Smooth muscle cell (in vitro differentiated cells): ENCODE measurements around the gene ENPP7. TPM values are rescaled to one million over a fixed set of nuclear protein-coding genes. Genes with fewer than 3 reads are reported as not detected.

ENCODE experiments used
- DNase-seq: peaks from one replicate; lab custom pipeline; 2025; ENCODE audit not compliant: unreplicated experiment; lab: John Stamatoyannopoulos, UW
- H2AFZ ChIP-seq: fragments of 200-600 bp; sonication (generic); 2 replicates; pipeline ENCODE4 v1.6.0; 2016; ENCODE audit warnings: antibody characterized with exemption, low read depth, mild to moderate bottlenecking
- H3F3A ChIP-seq: fragments of 200-600 bp; sonication (generic); 2 replicates; pipeline ENCODE4 v1.6.0; 2017; ENCODE audit warnings: antibody characterized with exemption, low read depth
- H3K27ac ChIP-seq: fragments of 200-600 bp; sonication (generic); 2 replicates; pipeline ENCODE4 v1.5.1; 2016; ENCODE audit warnings: low read depth, mild to moderate bottlenecking
- H3K27me3 ChIP-seq: fragments of 200-600 bp; sonication (generic); 2 replicates; pipeline ENCODE4 v1.6.1; 2016; ENCODE audit warnings: low read depth, mild to moderate bottlenecking
- H3K36me3 ChIP-seq: fragments of 200-600 bp; sonication (generic); 2 replicates; pipeline ENCODE4 v1.5.1; 2016; ENCODE audit warnings: low read depth
- H3K4me1 ChIP-seq: fragments of 200-600 bp; sonication (generic); 2 replicates; pipeline ENCODE4 v1.5.1; 2016; ENCODE audit warnings: low read depth
- H3K4me2 ChIP-seq: fragments of 200-600 bp; sonication (generic); 2 replicates; pipeline ENCODE4 v1.6.0; 2016; ENCODE audit warnings: mild to moderate bottlenecking
- H3K4me3 ChIP-seq: fragments of 200-600 bp; sonication (generic); 2 replicates; pipeline ENCODE4 v1.5.1; 2016; ENCODE audit warnings: mild to moderate bottlenecking
- H3K79me2 ChIP-seq: fragments of 200-600 bp; sonication (generic); 2 replicates; pipeline ENCODE4 v1.6.0; 2016; ENCODE audit warnings: low read depth, mild to moderate bottlenecking
- H3K9ac ChIP-seq: fragments of 200-600 bp; sonication (generic); 2 replicates; pipeline ENCODE4 v1.6.0; 2016; ENCODE audit warnings: low read depth
- H3K9me3 ChIP-seq: fragments of 200-600 bp; sonication (generic); replicated peaks from 2 replicates; pipeline ENCODE4 v1.5.1; 2016; ENCODE audit warnings: low read depth
- H4K20me1 ChIP-seq: fragments of 200-600 bp; sonication (generic); 2 replicates; pipeline ENCODE4 v1.6.0; 2016; ENCODE audit warnings: low read depth
- WGBS: methylation state at CpG from one replicate; pipeline ENCODE4 v1.1.7; 2016; ENCODE audit warnings: low lambda C conversion rate; 5-methylcytosine and 5-hydroxymethylcytosine counted together
- polyA plus RNA-seq: library from polyadenylated mRNA; unstranded; fragments of >200 nt; fragmentation: Nextera tagmentation; extraction: Ambion mirVana; gene quantifications from 2 replicates; pipeline ENCODE4 v1.2.1, GENCODE V29; 2016
- total RNA-seq: library from RNA; depleted of rRNA; stranded (reverse); fragments of >200 nt; gene quantifications from 2 replicates; pipeline ENCODE4 v1.2.3, GENCODE V29; 2014
- TF ChIP-seq, protein P1 (sequence below): fragments of 200-600 bp; sonication (generic); IDR thresholded peaks from 2 replicates; pipeline ENCODE4 v1.5.1; 2017; ENCODE audit warnings: borderline replicate concordance, mild to moderate bottlenecking, antibody characterized with exemption; ENCODE audit not compliant: insufficient read depth, poor library complexity, severe bottlenecking

ENPP7 gene
- total and polyA plus RNA-seq, 2 experiments from 2014 or later = not detected

DNA sequence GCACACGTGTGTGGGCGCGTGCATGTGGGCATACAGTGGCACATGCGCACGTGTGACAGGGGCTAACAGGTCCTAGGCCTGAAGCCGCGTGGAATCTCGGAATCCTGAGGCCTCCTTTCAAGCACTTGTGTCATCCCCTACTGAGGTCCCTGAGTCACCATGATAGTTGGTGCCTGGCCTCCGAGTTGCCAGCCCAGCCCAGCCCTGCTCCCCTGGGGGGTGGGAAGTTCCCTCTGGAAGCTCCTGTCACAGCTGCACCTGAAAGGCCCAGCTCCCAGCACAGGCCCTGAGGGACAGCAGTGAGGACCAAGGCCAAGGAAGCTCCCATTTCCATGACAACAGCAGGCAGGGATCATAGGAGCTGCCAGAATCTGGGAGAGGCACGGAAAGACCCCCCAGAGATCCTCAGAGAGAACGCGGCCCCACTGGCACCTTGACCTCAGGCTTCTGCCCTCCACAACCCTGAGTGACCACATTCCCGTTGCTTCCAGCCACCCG is 35.4 kb upstream of the ENPP7 start:
- Histone ChIP-seq H3F3A (no peaks in the 10 kb centered on the region), H3K27ac (no peak overlapping the region), H3K9ac (no peak overlapping the region), H2AFZ (no peak overlapping the region), H3K27me3 (no peaks in the 10 kb centered on the region), H3K4me3 (no peak overlapping the region), H3K4me2 (peak overlapping the region; percentile 59), H4K20me1 (no peaks in the 10 kb centered on the region), H3K9me3 (no peaks in the 10 kb centered on the region), H3K4me1 (peaks cover 5% of the 10 kb centered on the region), H3K79me2 (no peaks in the 10 kb centered on the region), H3K36me3 (no peaks in the 10 kb centered on the region)
- TF ChIP-seq, protein P1, sequence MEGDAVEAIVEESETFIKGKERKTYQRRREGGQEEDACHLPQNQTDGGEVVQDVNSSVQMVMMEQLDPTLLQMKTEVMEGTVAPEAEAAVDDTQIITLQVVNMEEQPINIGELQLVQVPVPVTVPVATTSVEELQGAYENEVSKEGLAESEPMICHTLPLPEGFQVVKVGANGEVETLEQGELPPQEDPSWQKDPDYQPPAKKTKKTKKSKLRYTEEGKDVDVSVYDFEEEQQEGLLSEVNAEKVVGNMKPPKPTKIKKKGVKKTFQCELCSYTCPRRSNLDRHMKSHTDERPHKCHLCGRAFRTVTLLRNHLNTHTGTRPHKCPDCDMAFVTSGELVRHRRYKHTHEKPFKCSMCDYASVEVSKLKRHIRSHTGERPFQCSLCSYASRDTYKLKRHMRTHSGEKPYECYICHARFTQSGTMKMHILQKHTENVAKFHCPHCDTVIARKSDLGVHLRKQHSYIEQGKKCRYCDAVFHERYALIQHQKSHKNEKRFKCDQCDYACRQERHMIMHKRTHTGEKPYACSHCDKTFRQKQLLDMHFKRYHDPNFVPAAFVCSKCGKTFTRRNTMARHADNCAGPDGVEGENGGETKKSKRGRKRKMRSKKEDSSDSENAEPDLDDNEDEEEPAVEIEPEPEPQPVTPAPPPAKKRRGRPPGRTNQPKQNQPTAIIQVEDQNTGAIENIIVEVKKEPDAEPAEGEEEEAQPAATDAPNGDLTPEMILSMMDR = no peak
- no peak for DNase-seq
- 76% methylated on average over 14 of the region's 14 CpGs for WGBS

DNA sequence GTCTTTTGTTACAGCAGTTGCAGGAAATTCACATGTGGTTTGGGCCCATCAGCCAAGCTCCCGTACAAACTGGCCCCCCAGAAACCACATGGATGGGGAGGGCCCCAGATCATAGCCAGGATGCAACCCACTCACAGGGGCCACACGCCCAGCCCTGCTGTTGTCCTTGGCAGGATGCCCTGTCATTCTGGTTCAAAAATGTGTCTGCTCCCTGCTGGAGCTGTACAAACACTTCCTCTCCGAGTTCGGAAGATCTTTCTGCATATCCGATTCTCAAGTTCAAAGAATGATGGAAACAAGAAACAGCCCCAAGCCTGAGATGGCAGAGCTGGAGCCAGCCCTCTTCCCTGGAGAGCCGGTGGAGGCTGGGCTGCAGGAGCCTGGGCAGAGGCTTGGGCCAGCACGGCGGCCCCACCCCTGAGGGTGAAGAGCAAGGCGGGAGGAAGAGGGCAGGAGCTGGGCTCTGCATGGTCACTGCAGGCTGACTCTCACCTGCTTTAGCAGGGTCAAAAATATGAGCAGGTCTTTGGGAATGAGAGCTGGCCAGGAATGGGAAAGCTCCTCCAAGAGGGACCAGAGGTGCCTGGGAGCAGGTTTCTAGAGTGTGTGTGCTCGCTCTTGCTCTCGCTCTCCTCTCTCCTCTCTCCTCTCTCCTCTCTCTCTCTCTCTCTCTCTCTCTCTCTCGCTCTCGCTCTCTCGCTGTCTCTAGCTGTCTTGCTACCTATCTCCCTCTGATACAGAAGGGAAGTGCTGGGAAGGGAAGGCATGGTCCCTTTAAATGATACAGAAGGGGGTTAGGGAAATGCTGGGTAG is 34.7 kb upstream of the ENPP7 start:
- H3K4me3 ChIP-seq = no peak overlapping the region
- H3K9ac ChIP-seq = no peak overlapping the region
- peaks cover 5% of the 10 kb centered on the region for H3K4me1 ChIP-seq
- H3K36me3 ChIP-seq = no peaks in the 10 kb centered on the region
- H3F3A ChIP-seq = no peaks in the 10 kb centered on the region
- H3K27ac ChIP-seq = no peak overlapping the region
- H3K79me2 ChIP-seq = no peaks in the 10 kb centered on the region
- TF ChIP-seq, protein P1 = no peak
- peak overlapping the region; percentile 59 for H3K4me2 ChIP-seq
- no peak for DNase-seq
- WGBS = 53% methylated on average over 14 of the region's 14 CpGs
- H4K20me1 ChIP-seq = no peaks in the 10 kb centered on the region
- no peaks in the 10 kb centered on the region for H3K27me3 ChIP-seq
- H2AFZ ChIP-seq = peak overlapping the region; percentile 73
- no peaks in the 10 kb centered on the region for H3K9me3 ChIP-seq

- H2AFZ ChIP-seq = no peak overlapping the region
- no peak overlapping the region for H3K27ac ChIP-seq
- H3K4me3 ChIP-seq = no peak overlapping the region
- no peak overlapping the region for H3K4me2 ChIP-seq
- DNase-seq = no peak
- TF ChIP-seq, protein P1 = no peak
- WGBS = 88% methylated on average over 17 of the region's 17 CpGs
- no peaks in the 10 kb centered on the region for H3K9me3 ChIP-seq
- H3K27me3 ChIP-seq = no peaks in the 10 kb centered on the region
- H3F3A ChIP-seq = no peaks in the 10 kb centered on the region
- H3K79me2 ChIP-seq = no peaks in the 10 kb centered on the region
- H3K9ac ChIP-seq = no peak overlapping the region
- H3K4me1 ChIP-seq = peaks cover 5% of the 10 kb centered on the region
- no peaks in the 10 kb centered on the region for H3K36me3 ChIP-seq
- H4K20me1 ChIP-seq = no peaks in the 10 kb centered on the region
These were observed 34.1 kb upstream of the ENPP7 start for GRCh38 chr17:79696610-79696982.
